UCSD-AML1 (cell line): ENCODE results near the gene ATG12.
"Not testable (repeated sequence)": the region's sequence is repeated elsewhere in the genome, so short reads cannot be mapped to it uniquely, and the experiment has no call there.

Source experiments
- DNase-seq: peaks from one replicate; lab custom pipeline; 2025; ENCODE audit not compliant: unreplicated experiment; lab: John Stamatoyannopoulos, UW

Gene ATG12

GRCh38 chr5:115808066-115808465 lies 33.3 kb downstream of the ATG12 start:
- DNase-seq: not testable (repeated sequence)

GRCh38 chr5:115807654-115808052 lies 33.7 kb downstream of the ATG12 start:
- DNase-seq: no peak

GRCh38 chr5:115806986-115807653 lies 34.2 kb downstream of the ATG12 start:
- no peak for DNase-seq

- no peak for DNase-seq
These were observed 39.4 kb downstream of the ATG12 start for GRCh38 chr5:115801984-115802383.

- no peak for DNase-seq
These were observed 40.2 kb downstream of the ATG12 start for GRCh38 chr5:115801152-115801551.

GRCh38 chr5:115800108-115800507 lies 41.3 kb downstream of the ATG12 start:
- no peak for DNase-seq

GRCh38 chr5:115798252-115798651 lies 43.1 kb downstream of the ATG12 start:
- no peak for DNase-seq

- DNase-seq: no peak
These were observed 44.7 kb downstream of the ATG12 start for GRCh38 chr5:115796656-115797055.

GRCh38 chr5:115795700-115796099 lies 45.7 kb downstream of the ATG12 start:
- no peak for DNase-seq

GRCh38 chr5:115788440-115788839 lies 52.9 kb downstream of the ATG12 start:
- no peak for DNase-seq

GRCh38 chr5:115787426-115787825 lies 53.9 kb downstream of the ATG12 start:
- DNase-seq: no peak

GRCh38 chr5:115785381-115786065 lies 55.8 kb downstream of the ATG12 start:
- DNase-seq: no peak

GRCh38 chr5:115778417-115778816 lies 62.9 kb downstream of the ATG12 start:
- no peak for DNase-seq
